Measurements from ENCODE around the gene OR51I1. TPM values are rescaled to one million over a fixed set of nuclear protein-coding genes. Genes with fewer than 3 reads are reported as not detected.

Gene OR51I1
- total and polyA plus RNA-seq, 10 of the 15 experiments (the other 5 are each of a cell fraction or from before 2014, with no cell fraction given) = 0.10 to 0.11 TPM; not detected in 8

DNA sequence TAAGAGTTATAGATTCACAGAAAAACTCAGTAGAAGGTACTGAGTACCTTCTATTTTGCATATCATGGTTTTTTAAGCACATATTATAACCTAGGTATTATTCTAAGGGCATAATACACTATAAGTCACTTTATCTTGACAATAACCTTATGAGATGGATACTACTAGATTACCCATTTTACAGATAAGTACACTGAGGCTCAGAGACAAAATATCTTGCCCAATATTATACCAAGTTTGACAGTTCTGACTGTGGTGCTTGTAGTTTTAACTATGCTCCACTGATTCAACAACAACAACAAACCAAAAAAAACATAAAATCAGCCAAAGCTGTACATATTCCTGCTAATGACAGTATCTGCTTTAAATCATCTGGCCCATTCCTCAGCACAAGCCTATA, 47.2 kb downstream of the OR51I1 start:
- no peak overlapping the region for H3K4me3 ChIP-seq
- H4K20me1 ChIP-seq (ENCODE audit: control insufficient read depth, insufficient read depth) = no peaks in the 10 kb centered on the region
- TF ChIP-seq BHLHE40 (IDR thresholded peaks at IDR 0.05; ENCODE audit: borderline replicate concordance in 1 of 2, low read depth in 2 of 2, low read length in 1 of 2) (no peak), EZH2 (IDR thresholded peaks at IDR 0.05; ENCODE audit: borderline replicate concordance, control insufficient read depth, low read depth, low read length) (no peak), EGR1 (IDR thresholded peaks at IDR 0.05; ENCODE audit: borderline replicate concordance in 1 of 2, low read depth in 2 of 2, low read length in 2 of 2) (no peak), IKZF1 (conservative IDR thresholded peaks at IDR 0.05) (no peak), LARP7 (IDR thresholded peaks at IDR 0.05) (no peak), FOXM1 (IDR thresholded peaks at IDR 0.05; ENCODE audit: low read depth, low read length) (no peak), POLR2AphosphoS5 (IDR thresholded peaks at IDR 0.05; ENCODE audit: low read length) (no peak), JUND (IDR thresholded peaks at IDR 0.05; ENCODE audit: low read depth, low read length) (no peak)
- TF ChIP-seq, protein P1, sequence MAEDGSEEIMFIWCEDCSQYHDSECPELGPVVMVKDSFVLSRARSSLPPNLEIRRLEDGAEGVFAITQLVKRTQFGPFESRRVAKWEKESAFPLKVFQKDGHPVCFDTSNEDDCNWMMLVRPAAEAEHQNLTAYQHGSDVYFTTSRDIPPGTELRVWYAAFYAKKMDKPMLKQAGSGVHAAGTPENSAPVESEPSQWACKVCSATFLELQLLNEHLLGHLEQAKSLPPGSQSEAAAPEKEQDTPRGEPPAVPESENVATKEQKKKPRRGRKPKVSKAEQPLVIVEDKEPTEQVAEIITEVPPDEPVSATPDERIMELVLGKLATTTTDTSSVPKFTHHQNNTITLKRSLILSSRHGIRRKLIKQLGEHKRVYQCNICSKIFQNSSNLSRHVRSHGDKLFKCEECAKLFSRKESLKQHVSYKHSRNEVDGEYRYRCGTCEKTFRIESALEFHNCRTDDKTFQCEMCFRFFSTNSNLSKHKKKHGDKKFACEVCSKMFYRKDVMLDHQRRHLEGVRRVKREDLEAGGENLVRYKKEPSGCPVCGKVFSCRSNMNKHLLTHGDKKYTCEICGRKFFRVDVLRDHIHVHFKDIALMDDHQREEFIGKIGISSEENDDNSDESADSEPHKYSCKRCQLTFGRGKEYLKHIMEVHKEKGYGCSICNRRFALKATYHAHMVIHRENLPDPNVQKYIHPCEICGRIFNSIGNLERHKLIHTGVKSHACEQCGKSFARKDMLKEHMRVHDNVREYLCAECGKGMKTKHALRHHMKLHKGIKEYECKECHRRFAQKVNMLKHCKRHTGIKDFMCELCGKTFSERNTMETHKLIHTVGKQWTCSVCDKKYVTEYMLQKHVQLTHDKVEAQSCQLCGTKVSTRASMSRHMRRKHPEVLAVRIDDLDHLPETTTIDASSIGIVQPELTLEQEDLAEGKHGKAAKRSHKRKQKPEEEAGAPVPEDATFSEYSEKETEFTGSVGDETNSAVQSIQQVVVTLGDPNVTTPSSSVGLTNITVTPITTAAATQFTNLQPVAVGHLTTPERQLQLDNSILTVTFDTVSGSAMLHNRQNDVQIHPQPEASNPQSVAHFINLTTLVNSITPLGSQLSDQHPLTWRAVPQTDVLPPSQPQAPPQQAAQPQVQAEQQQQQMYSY (CRISPR knock-in tag; IDR thresholded peaks at IDR 0.05) = no peak
- no peak for DNase-seq (ENCODE audit: low read depth, low spot score)
- no peak for FAIRE-seq
- SMC1A ChIA-PET (ENCODE audit: uncharacterized antibody, unreplicated experiment) = no interaction called here
- H2AFZ ChIP-seq (ENCODE audit: control insufficient read depth, low read depth, low read length) = no peak overlapping the region
- H3K4me2 ChIP-seq (ENCODE audit: control insufficient read depth, insufficient read depth) = no peak overlapping the region
- BruUV-seq (replicated peaks) = no TSS peak
- intact Hi-C loops (cut with micrococcal nuclease; ENCODE audit: unreplicated experiment) = no loop called here
- RAD21 ChIA-PET (ENCODE audit: unreplicated experiment) = no interaction called here
- no peaks in the 10 kb centered on the region for H3K4me1 ChIP-seq (ENCODE audit: control insufficient read depth, insufficient read depth, low read length)
- in situ Hi-C loops (cut with MboI) = loop anchor here (5.0 kb wide), 1 partner anchor 48 kb away; the partner anchor contains the start of gene OR51I1
- CTCF ChIA-PET = no interaction called here
- H3K36me3 ChIP-seq (ENCODE audit: control insufficient read depth in 2 of 2, insufficient read depth in 2 of 2, low read length in 1 of 2) = no peaks in the 10 kb centered on the region
- ATAC-seq = no peak
- H3K27me3 ChIP-seq (replicated peaks in 1 of 2; ENCODE audit: control insufficient read depth in 2 of 2, insufficient read depth in 2 of 2, low read length in 1 of 2) = no peaks in the 10 kb centered on the region
- H3K9ac ChIP-seq (ENCODE audit: control insufficient read depth, insufficient read depth, low read length) = no peak overlapping the region
- no peaks in the 10 kb centered on the region for H3K9me3 ChIP-seq (replicated peaks; ENCODE audit: control insufficient read depth, insufficient read depth, low read length)
- POLR2A ChIA-PET = no interaction called here
- H3K27ac ChIP-seq (ENCODE audit: control insufficient read depth, insufficient read depth) = no peak overlapping the region
- no peaks in the 10 kb centered on the region for H3K79me2 ChIP-seq (ENCODE audit: control insufficient read depth, insufficient read depth, low read length)

Other genes with a start within 250 kb of the OR51I1 start
Only the 7 nearest of the 22 such genes appear.
- gene OR51B6, start 90.0 kb downstream of the OR51I1 start, total RNA-seq (2014; rRNA removed) = 0.17 TPM in 1 of 2 replicates, not detected in the other
- not detected in 2 replicates for gene OR51B6, start 90.0 kb downstream of the OR51I1 start, total RNA-seq (2014; rRNA removed; fragmentation: Illumina TruSeq; extraction: Trizol)
- gene OR51B6, start 90.0 kb downstream of the OR51I1 start, total RNA-seq (2021) = not detected in 2 replicates
- not detected in 2 replicates for gene OR51B6, start 90.0 kb downstream of the OR51I1 start, polyA plus RNA-seq (2011; rRNA removed)
- gene OR51B6, start 90.0 kb downstream of the OR51I1 start, polyA plus RNA-seq (2014; fragmentation: Illumina TruSeq; extraction: Trizol) = not detected in 2 replicates
- not detected for gene OR51B6, start 90.0 kb downstream of the OR51I1 start, polyA plus RNA-seq (2014; fragmentation: Nextera tagmentation; extraction: Ambion mirVana)
- not detected in 2 replicates for gene OR51B6, start 90.0 kb downstream of the OR51I1 start, polyA plus RNA-seq (2014; rRNA removed)
- not detected for gene OR51B6, start 90.0 kb downstream of the OR51I1 start, polyA plus RNA-seq (2016; fragmentation: Nextera tagmentation; extraction: Ambion mirVana)
- not detected in 2 replicates for gene OR51M1, start 57.7 kb downstream of the OR51I1 start, total RNA-seq (2014; rRNA removed)
- not detected in 2 replicates for gene OR51M1, start 57.7 kb downstream of the OR51I1 start, total RNA-seq (2014; rRNA removed; fragmentation: Illumina TruSeq; extraction: Trizol)
- not detected in 2 replicates for gene OR51M1, start 57.7 kb downstream of the OR51I1 start, total RNA-seq (2021)
- not detected in 2 replicates for gene OR51M1, start 57.7 kb downstream of the OR51I1 start, polyA plus RNA-seq (2011; rRNA removed)
- 0.06 TPM in 1 of 2 replicates, not detected in the other for gene OR51M1, start 57.7 kb downstream of the OR51I1 start, polyA plus RNA-seq (2014; fragmentation: Illumina TruSeq; extraction: Trizol)
- not detected for gene OR51M1, start 57.7 kb downstream of the OR51I1 start, polyA plus RNA-seq (2014; fragmentation: Nextera tagmentation; extraction: Ambion mirVana)
- not detected in 2 replicates for gene OR51M1, start 57.7 kb downstream of the OR51I1 start, polyA plus RNA-seq (2014; rRNA removed)
- not detected for gene OR51M1, start 57.7 kb downstream of the OR51I1 start, polyA plus RNA-seq (2016; fragmentation: Nextera tagmentation; extraction: Ambion mirVana)
- gene OR51Q1, start 19.4 kb downstream of the OR51I1 start, total RNA-seq (2014; rRNA removed) = not detected in 2 replicates
- gene OR51Q1, start 19.4 kb downstream of the OR51I1 start, total RNA-seq (2014; rRNA removed; fragmentation: Illumina TruSeq; extraction: Trizol) = not detected in 2 replicates
- not detected in 2 replicates for gene OR51Q1, start 19.4 kb downstream of the OR51I1 start, total RNA-seq (2021)
- not detected in 2 replicates for gene OR51Q1, start 19.4 kb downstream of the OR51I1 start, polyA plus RNA-seq (2011; rRNA removed)
- not detected in 2 replicates for gene OR51Q1, start 19.4 kb downstream of the OR51I1 start, polyA plus RNA-seq (2014; fragmentation: Illumina TruSeq; extraction: Trizol)
- gene OR51Q1, start 19.4 kb downstream of the OR51I1 start, polyA plus RNA-seq (2014; fragmentation: Nextera tagmentation; extraction: Ambion mirVana) = not detected
- not detected in 2 replicates for gene OR51Q1, start 19.4 kb downstream of the OR51I1 start, polyA plus RNA-seq (2014; rRNA removed)
- gene OR51Q1, start 19.4 kb downstream of the OR51I1 start, polyA plus RNA-seq (2016; fragmentation: Nextera tagmentation; extraction: Ambion mirVana) = not detected
- 0.05 TPM in 1 of 2 replicates, not detected in the other for gene OR51I2, start 7.8 kb upstream of the OR51I1 start, total RNA-seq (2014; rRNA removed)
- gene OR51I2, start 7.8 kb upstream of the OR51I1 start, total RNA-seq (2014; rRNA removed; fragmentation: Illumina TruSeq; extraction: Trizol) = not detected in 2 replicates
- gene OR51I2, start 7.8 kb upstream of the OR51I1 start, total RNA-seq (2021) = not detected in 2 replicates
- gene OR51I2, start 7.8 kb upstream of the OR51I1 start, polyA plus RNA-seq (2011; rRNA removed) = not detected in 2 replicates
- not detected in 2 replicates for gene OR51I2, start 7.8 kb upstream of the OR51I1 start, polyA plus RNA-seq (2014; fragmentation: Illumina TruSeq; extraction: Trizol)
- gene OR51I2, start 7.8 kb upstream of the OR51I1 start, polyA plus RNA-seq (2014; fragmentation: Nextera tagmentation; extraction: Ambion mirVana) = not detected
- not detected in 2 replicates for gene OR51I2, start 7.8 kb upstream of the OR51I1 start, polyA plus RNA-seq (2014; rRNA removed)
- not detected for gene OR51I2, start 7.8 kb upstream of the OR51I1 start, polyA plus RNA-seq (2016; fragmentation: Nextera tagmentation; extraction: Ambion mirVana)
- not detected in 2 replicates for gene OR52D1, start 47.2 kb upstream of the OR51I1 start, total RNA-seq (2014; rRNA removed)
- not detected in 2 replicates for gene OR52D1, start 47.2 kb upstream of the OR51I1 start, total RNA-seq (2014; rRNA removed; fragmentation: Illumina TruSeq; extraction: Trizol)
- gene OR52D1, start 47.2 kb upstream of the OR51I1 start, total RNA-seq (2021) = not detected in 2 replicates
- gene OR52D1, start 47.2 kb upstream of the OR51I1 start, polyA plus RNA-seq (2011; rRNA removed) = not detected in 2 replicates
- not detected in 2 replicates for gene OR52D1, start 47.2 kb upstream of the OR51I1 start, polyA plus RNA-seq (2014; fragmentation: Illumina TruSeq; extraction: Trizol)
- not detected for gene OR52D1, start 47.2 kb upstream of the OR51I1 start, polyA plus RNA-seq (2014; fragmentation: Nextera tagmentation; extraction: Ambion mirVana)
- gene OR52D1, start 47.2 kb upstream of the OR51I1 start, polyA plus RNA-seq (2014; rRNA removed) = not detected in 2 replicates
- gene OR52D1, start 47.2 kb upstream of the OR51I1 start, polyA plus RNA-seq (2016; fragmentation: Nextera tagmentation; extraction: Ambion mirVana) = not detected
- not detected in 2 replicates for gene UBQLN3, start 68.4 kb upstream of the OR51I1 start, total RNA-seq (2014; rRNA removed)
- gene UBQLN3, start 68.4 kb upstream of the OR51I1 start, total RNA-seq (2014; rRNA removed; fragmentation: Illumina TruSeq; extraction: Trizol) = not detected in 2 replicates
- not detected in 2 replicates for gene UBQLN3, start 68.4 kb upstream of the OR51I1 start, total RNA-seq (2021)
- 0.06 TPM in 1 of 2 replicates, not detected in the other for gene UBQLN3, start 68.4 kb upstream of the OR51I1 start, polyA plus RNA-seq (2011; rRNA removed)
- gene UBQLN3, start 68.4 kb upstream of the OR51I1 start, polyA plus RNA-seq (2014; fragmentation: Illumina TruSeq; extraction: Trizol) = not detected in 2 replicates
- not detected for gene UBQLN3, start 68.4 kb upstream of the OR51I1 start, polyA plus RNA-seq (2014; fragmentation: Nextera tagmentation; extraction: Ambion mirVana)
- gene UBQLN3, start 68.4 kb upstream of the OR51I1 start, polyA plus RNA-seq (2014; rRNA removed) = not detected in 2 replicates
- not detected for gene UBQLN3, start 68.4 kb upstream of the OR51I1 start, polyA plus RNA-seq (2016; fragmentation: Nextera tagmentation; extraction: Ambion mirVana)
- 0.45 and 0.54 TPM in 2 replicates for gene UBQLNL, start 75.2 kb upstream of the OR51I1 start, total RNA-seq (2014; rRNA removed)
- gene UBQLNL, start 75.2 kb upstream of the OR51I1 start, total RNA-seq (2014; rRNA removed; fragmentation: Illumina TruSeq; extraction: Trizol) = 0.40 and 0.46 TPM in 2 replicates
- gene UBQLNL, start 75.2 kb upstream of the OR51I1 start, total RNA-seq (2021) = 0.33 and 0.51 TPM in 2 replicates
- 1.2 and 1.6 TPM in 2 replicates for gene UBQLNL, start 75.2 kb upstream of the OR51I1 start, polyA plus RNA-seq (2011; rRNA removed)
- gene UBQLNL, start 75.2 kb upstream of the OR51I1 start, polyA plus RNA-seq (2014; fragmentation: Illumina TruSeq; extraction: Trizol) = 0.60 and 1.4 TPM in 2 replicates
- under 1 TPM; 0.24 to 0.26 TPM for gene UBQLNL, start 75.2 kb upstream of the OR51I1 start, polyA plus RNA-seq (2014; fragmentation: Nextera tagmentation; extraction: Ambion mirVana)
- 0.74 and 0.88 TPM in 2 replicates for gene UBQLNL, start 75.2 kb upstream of the OR51I1 start, polyA plus RNA-seq (2014; rRNA removed)
- gene UBQLNL, start 75.2 kb upstream of the OR51I1 start, polyA plus RNA-seq (2016; fragmentation: Nextera tagmentation; extraction: Ambion mirVana) = under 1 TPM; 0.13 to 0.20 TPM

All from GM12878 (cell line).